DND-41 (cell line): ENCODE measurements around the gene LRFN2.

Experiments used
- ATAC-seq: fragments of 200-7000 bp; cut with Tn5 transposase; 3 replicates; pipeline ENCODE4 v1.9.1; 2021; ENCODE audit warnings: low read depth; ENCODE audit not compliant: insufficient read depth
- DNase-seq: peaks from one replicate; pipeline ENCODE4 v3.0.0-alpha.2; 2020
- H2AFZ ChIP-seq: 2 replicates; pipeline ENCODE4 v1.6.0; 2012; ENCODE audit warnings: low read depth, low read length
- H3K27ac ChIP-seq: 2 replicates; pipeline ENCODE4 v1.5.1; 2012; ENCODE audit warnings: low read length, inconsistent platforms
- H3K27me3 ChIP-seq: fragments of 200-600 bp; sonication (generic); 2 replicates; pipeline ENCODE4 v1.6.0; 2012; ENCODE audit warnings: low read length, mild to moderate bottlenecking, inconsistent platforms; ENCODE audit not compliant: insufficient read depth, poor library complexity
- H3K36me3 ChIP-seq: 2 replicates; pipeline ENCODE4 v1.5.1; 2012; ENCODE audit warnings: low read length, inconsistent platforms; ENCODE audit not compliant: insufficient read depth
- H3K4me1 ChIP-seq: 2 replicates; pipeline ENCODE4 v1.5.1; 2012; ENCODE audit warnings: mild to moderate bottlenecking, low read length; ENCODE audit not compliant: insufficient read depth
- H3K4me2 ChIP-seq: 2 replicates; pipeline ENCODE4 v1.6.0; 2012; ENCODE audit warnings: mild to moderate bottlenecking, moderate library complexity, low read length, inconsistent platforms; ENCODE audit not compliant: insufficient read depth
- H3K4me3 ChIP-seq, 2 experiments: fragments of 200-600 bp in 1 of 2; shearing (Covaris generic) in 1 of 2; 2 replicates each; pipeline ENCODE4 v1.5.1; 2012 to 2016; ENCODE audit warnings: inconsistent platforms in 2 of 2, low read length in 2 of 2, mild to moderate bottlenecking in 2 of 2, low read depth in 1 of 2, moderate library complexity in 1 of 2
- H3K79me2 ChIP-seq: 2 replicates; pipeline ENCODE4 v1.6.0; 2012; ENCODE audit warnings: low read length, inconsistent platforms; ENCODE audit not compliant: insufficient read depth
- H3K9ac ChIP-seq: 2 replicates; pipeline ENCODE4 v1.6.0; 2012; ENCODE audit warnings: low read depth, mild to moderate bottlenecking, inconsistent platforms, low read length, moderate library complexity
- H3K9me3 ChIP-seq: 2 replicates; pipeline ENCODE4 v1.5.1; 2012; ENCODE audit warnings: low read length, moderate library complexity, mild to moderate bottlenecking, inconsistent platforms; ENCODE audit not compliant: insufficient read depth, severe bottlenecking
- H4K20me1 ChIP-seq: 2 replicates; pipeline ENCODE4 v1.6.0; 2012; ENCODE audit warnings: low read length; ENCODE audit not compliant: insufficient read depth
- CTCF ChIP-seq: IDR thresholded peaks from 2 replicates; pipeline ENCODE4 v1.5.1; 2012; ENCODE audit warnings: borderline replicate concordance, low read length, moderate library complexity, mild to moderate bottlenecking; ENCODE audit not compliant: poor library complexity, severe bottlenecking; ENCODE audit errors: extremely low read depth
- EZH2 ChIP-seq: IDR thresholded peaks from 3 replicates; pipeline ENCODE4 v1.6.1; 2012; ENCODE audit warnings: borderline replicate concordance, low read depth, mild to moderate bottlenecking, moderate library complexity, low read length, inconsistent platforms; ENCODE audit not compliant: severe bottlenecking

The LRFN2 gene

DNA sequence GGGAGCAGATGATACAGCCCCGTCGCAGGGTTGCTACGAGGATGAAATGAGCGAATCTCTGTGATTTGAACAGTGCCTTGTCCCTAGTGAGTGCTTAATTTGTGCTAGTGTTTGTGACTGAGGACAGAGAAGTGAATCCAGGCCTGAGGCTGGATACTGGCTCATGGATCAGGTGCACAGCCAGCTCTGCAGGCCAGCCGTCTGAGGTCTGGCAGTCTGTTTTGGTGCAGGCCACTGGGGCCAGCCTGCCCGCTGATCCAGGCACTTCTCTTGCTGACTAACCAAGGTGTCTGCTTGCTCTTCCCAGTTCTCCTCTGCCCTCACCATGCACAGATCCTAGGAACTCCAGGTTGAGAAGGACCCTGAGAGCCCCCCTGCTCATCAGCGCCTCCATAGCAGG lies 181.0 kb downstream of the LRFN2 start:
- TF ChIP-seq EZH2 (no peak), CTCF (no peak)
- no peaks in the 10 kb centered on the region for H3K9me3 ChIP-seq
- no peaks in the 10 kb centered on the region for H3K36me3 ChIP-seq
- no peaks in the 10 kb centered on the region for H4K20me1 ChIP-seq
- no peak overlapping the region for H3K4me2 ChIP-seq
- no peak overlapping the region for H3K4me3 ChIP-seq
- no peaks in the 10 kb centered on the region for H3K4me1 ChIP-seq
- ATAC-seq: no peak
- no peak for DNase-seq
- no peak overlapping the region for H3K9ac ChIP-seq
- H3K79me2 ChIP-seq: no peaks in the 10 kb centered on the region
- H3K27ac ChIP-seq: no peak overlapping the region
- no peaks in the 10 kb centered on the region for H3K27me3 ChIP-seq
- no peak overlapping the region for H2AFZ ChIP-seq

DNA sequence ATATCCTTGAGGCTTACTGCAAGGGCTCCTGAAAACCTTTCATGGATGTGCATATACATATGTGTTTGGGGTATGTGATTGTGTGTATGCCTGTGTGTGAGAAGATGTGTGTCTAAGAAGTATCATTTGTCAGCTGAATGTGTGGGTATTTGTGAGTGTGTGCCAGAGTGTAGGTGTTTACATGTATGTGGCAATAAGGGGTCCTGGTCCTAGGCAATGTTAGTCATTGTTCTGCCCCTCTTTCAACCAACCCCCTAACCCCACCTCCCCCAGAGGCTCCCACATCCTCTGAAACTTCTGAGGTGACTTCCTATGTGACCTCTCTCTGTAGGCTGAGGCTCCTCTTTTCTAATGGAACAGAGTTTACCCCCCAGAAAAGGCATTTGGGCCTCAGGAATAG lies 186.4 kb downstream of the LRFN2 start:
- Histone ChIP-seq H3K4me3 (no peak overlapping the region), H3K9ac (no peak overlapping the region), H3K27ac (no peak overlapping the region), H3K36me3 (no peaks in the 10 kb centered on the region), H3K4me1 (no peaks in the 10 kb centered on the region), H3K4me2 (no peak overlapping the region), H3K27me3 (no peaks in the 10 kb centered on the region), H3K9me3 (no peaks in the 10 kb centered on the region), H4K20me1 (no peaks in the 10 kb centered on the region), H2AFZ (no peak overlapping the region), H3K79me2 (no peaks in the 10 kb centered on the region)
- no peak for DNase-seq
- no peak for TF ChIP-seq CTCF
- no peak for TF ChIP-seq EZH2
- peak; percentile 48; the same call in 1 of the 3 replicates for ATAC-seq

GRCh38 chr6:40399888-40400457 lies 187.2 kb downstream of the LRFN2 start:
- Histone ChIP-seq H3K9ac (no peak overlapping the region), H4K20me1 (no peaks in the 10 kb centered on the region), H3K4me3 (no peak overlapping the region), H2AFZ (no peak overlapping the region), H3K79me2 (no peaks in the 10 kb centered on the region), H3K27me3 (no peaks in the 10 kb centered on the region), H3K36me3 (no peaks in the 10 kb centered on the region), H3K4me1 (no peaks in the 10 kb centered on the region), H3K4me2 (no peak overlapping the region), H3K9me3 (no peaks in the 10 kb centered on the region), H3K27ac (no peak overlapping the region)
- ATAC-seq (no peak), DNase-seq (no peak)
- TF ChIP-seq CTCF (no peak), EZH2 (no peak)
